HG03045 (cell line): Measurements from ENCODE around the gene FBXW5.

Experiments used
- ATAC-seq: cut with Tn5 transposase; IDR thresholded peaks from one replicate; pipeline ENCODE4 v1.9.1; 2021; ENCODE audit warnings: mild to moderate bottlenecking, moderate library complexity; ENCODE audit not compliant: unreplicated experiment

Gene FBXW5, protein sequence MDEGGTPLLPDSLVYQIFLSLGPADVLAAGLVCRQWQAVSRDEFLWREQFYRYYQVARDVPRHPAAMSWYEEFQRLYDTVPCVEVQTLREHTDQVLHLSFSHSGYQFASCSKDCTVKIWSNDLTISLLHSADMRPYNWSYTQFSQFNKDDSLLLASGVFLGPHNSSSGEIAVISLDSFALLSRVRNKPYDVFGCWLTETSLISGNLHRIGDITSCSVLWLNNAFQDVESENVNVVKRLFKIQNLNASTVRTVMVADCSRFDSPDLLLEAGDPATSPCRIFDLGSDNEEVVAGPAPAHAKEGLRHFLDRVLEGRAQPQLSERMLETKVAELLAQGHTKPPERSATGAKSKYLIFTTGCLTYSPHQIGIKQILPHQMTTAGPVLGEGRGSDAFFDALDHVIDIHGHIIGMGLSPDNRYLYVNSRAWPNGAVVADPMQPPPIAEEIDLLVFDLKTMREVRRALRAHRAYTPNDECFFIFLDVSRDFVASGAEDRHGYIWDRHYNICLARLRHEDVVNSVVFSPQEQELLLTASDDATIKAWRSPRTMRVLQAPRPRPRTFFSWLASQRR

DNA sequence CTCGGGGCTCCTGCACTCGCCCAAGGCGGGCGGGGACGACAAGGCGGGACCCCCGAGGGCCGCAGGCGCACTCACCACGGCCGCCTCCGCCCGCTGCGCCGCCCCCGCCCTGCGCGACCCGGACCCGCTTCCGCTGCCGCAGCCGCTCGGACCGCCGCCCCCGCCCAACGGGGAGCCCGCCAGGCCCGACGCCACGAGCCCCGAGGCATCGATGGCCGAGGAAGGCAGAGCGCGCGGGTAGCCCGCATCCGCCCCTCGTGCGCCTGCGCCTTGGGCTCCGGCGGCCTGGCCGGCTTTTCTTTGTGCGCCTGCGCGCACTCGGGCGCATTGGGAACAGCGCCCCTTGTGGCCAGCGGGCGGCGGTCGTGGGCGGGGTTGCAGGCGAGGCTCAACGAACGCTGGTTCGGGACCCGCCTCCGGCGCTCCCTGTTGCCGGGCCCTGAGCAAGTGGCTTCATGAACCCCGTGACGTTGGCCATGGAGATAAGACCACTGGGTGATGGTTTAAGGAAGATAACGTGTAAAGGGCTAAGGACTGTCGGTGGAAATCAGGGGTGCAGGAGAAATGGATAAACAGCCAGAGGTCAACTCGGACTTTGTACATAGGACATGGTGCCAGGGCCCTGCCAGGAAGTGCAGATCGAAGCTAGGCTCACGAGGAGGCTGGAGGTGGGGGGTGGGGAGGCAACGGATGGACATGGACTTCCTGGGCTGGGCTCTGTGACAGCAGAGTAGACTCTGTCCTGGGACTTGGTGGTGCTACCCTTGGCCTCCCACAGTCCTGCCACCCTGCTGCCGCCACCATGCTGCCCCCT is at the start of gene FBXW5, which contains the start of gene C8G:
Gene FBXW5 (minus strand): TSS at position 220 of the 814 bp plus-strand sequence. CDS start 655 bp downstream, outside the sequence.
Gene C8G (plus strand): TSS at position 725 of the 814 bp plus-strand sequence. CDS start 78 bp downstream, at position 803.
- ATAC-seq = peak; percentile 71

DNA sequence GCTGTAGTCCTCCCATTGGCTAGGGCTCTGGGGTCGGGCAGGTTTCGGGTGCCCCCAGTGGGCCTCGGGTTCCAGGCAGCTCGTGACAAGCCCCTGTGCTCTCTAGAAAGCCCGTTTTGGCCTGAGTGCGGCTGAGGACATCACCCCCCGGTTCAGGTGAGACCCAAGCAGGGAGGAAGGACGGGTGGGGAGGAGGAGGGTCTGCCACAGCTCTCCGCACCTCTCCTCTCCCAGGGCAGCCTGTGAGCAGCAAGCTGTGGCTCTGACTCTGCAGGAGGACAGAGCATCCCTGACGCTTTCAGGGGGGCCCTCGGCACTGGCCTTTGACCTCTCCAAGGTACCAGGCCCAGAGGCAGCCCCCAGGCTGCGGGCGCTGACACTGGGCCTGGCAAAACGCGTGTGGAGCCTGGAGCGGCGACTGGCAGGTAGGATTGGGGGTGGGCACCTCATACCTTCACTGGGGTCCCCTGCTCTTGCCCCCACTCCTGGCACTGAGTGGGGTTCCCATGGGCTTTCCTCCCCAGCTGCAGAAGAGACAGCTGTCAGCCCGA is 48.4 kb upstream of the FBXW5 start:
- ATAC-seq = no peak

DNA sequence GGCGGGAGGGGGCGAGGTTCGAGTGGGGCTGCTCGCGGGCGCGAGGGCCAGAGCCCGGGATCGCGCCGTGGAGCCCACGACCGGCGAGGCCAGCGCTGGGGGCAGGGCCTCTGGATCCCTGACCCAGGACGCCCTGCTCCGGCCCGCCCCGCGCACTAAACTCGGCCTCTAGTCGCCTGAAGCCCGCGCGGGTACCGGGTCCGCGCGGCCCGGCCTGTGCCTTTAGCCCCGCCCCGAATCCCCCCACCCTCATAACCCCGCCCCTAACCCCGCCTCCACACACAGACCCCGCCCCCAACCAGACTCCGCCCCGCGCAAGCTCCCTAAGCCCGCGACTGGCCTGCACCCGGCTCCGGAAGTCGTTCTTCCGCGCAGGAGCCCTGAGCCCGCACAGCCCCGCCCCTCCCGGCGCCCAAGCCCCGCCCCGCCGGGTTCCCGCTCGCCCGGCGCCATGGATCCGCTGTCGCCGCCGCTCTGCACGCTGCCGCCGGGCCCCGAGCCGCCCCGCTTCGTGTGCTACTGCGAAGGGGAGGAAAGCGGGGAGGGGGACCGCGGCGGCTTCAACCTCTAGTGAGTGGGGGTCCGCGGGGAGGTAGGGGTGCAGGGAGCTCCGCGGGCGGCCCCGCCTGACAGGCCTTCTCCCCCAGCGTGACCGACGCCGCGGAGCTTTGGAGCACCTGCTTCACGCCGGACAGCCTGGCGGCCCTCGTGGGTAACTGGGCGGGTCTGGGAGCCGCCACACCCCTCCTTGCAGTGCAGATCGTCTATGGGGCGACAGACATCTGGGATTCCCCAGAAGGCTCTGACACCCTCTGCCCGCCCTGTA is 47.7 kb upstream of the FBXW5 start, which contains the start of gene PAXX:
Gene PAXX (plus strand): TSS at position 430 of the 826 bp plus-strand sequence. CDS start 22 bp downstream, at position 452.
- ATAC-seq = peak; percentile 79

DNA sequence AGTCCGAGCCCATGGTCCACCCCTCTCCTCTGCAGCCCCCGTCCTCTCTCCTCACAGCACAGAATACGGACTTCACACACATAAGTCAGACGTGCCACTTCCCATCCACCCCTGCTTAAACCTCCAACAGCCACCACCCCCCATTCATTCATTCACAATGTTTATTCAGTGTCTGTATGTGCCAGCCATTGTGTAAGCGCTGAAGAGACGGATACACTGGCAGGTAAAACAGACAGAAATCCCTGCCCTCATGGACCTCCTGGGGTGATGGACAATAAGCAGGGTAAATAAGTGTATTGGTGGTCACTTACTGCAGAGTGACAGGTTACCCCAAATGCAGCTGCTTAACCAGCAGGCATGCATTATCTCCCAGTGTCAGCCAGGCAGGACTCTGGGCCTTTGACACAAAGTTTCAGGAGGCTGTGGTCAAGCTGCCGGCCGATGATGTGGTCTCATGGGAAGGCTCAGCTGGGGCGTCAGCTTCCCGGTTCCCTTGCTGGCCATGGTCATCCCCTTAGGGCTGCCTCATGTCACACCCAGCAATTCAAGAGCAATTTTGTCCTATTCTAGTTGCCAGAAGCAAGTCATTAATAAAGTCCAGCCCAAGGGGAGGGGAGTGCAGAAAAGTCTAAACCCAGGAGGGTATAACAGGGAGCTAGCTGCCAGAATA is 45.8 kb upstream of the FBXW5 start:
- ATAC-seq = no peak

DNA sequence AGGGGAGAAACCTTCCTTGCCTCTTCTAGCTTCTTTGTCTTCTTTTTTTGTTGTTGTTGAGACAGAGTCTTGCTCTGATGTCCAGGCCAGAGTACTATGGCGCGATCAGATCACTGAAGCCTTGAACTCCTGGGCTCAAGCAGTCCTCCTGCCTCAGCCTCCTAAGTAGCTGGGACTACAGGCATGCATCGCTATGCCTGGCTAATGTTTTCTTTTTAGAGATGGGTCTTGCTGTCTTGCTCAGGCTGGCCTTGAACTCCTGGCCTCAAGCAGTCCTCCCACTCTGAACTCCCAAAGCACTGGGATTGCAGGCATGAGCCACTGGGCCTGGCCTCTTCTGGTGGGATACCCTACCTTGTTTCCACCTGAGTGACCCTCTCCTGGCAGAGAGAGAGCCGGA is 44.3 kb upstream of the FBXW5 start:
- ATAC-seq = no peak

DNA sequence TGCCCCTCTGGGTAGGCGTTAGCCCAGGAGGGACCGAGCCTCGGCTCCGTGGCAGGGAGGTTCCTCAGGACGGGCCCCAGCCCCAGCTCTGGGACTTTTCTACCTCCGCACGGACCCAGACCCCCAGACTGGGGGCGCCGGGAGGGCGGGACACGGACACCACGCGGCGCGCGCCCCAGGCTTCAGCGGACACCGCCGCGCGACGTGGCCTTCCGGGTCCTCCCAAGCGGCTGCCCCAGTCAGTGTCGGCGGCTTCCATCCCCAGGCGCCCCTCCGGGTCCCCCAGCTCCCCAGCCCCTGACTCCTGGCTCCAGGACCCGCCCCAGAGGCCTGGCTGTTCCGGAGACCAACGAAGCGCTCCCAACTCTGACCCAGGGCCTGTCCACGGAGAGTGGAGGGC is 41.3 kb upstream of the FBXW5 start:
- no peak for ATAC-seq

DNA sequence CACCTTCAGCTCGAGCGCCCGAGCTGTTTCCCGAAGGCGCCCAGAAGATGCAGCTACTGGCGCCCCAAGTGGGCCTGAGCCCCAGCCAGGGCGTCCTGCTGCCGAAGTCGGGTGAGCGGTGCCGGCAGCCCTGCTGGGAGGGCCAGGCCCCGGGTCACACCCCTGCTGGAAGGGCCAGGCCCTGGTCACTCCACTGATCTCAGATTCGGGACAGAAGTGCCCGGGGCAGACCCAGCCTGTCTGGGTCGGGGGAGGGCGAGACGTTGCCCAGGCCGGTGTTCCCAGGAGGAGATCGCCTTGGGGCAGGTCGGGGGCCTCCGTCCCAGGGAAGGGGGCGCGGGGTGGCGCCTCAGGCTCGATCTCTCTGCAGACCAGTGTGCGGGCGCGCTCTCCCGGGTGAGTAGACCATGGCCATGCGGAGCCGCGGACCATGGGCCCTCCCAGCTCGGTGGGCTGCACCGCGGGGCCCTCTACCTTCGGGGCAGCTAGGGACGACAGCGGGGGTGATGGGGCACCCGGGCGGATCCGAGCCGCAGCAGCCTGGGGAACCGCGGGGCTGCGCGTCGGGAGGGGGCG is 40.6 kb upstream of the FBXW5 start:
- ATAC-seq = no peak

DNA sequence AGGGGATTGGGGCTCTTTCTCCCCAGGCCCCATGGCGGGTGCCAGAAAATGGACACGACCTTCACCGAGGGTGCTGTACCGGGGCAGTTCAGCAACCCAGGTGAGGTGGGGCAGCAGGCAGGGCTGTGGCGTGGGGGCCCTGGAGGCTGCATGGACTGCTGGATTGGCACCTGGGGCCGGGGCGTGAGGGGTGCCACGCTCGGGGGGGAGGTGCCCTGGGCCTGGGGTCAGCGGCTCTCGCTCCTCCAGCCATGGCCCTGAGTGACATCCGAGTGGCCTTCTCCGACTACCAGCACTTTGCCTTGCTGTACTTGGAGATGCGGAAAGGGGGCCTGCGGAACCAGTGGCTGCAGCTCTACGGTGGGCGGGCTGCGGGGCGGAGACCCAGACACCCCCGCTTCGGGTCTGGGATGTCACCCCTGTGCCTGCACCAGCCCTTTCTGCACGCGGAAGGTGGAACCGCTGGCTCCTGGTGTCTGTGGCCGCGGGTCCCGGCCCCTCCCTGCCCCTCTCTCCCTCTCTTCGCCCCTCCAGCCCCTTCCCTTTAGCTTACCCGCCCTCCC is 40.0 kb upstream of the FBXW5 start:
- no peak for ATAC-seq

DNA sequence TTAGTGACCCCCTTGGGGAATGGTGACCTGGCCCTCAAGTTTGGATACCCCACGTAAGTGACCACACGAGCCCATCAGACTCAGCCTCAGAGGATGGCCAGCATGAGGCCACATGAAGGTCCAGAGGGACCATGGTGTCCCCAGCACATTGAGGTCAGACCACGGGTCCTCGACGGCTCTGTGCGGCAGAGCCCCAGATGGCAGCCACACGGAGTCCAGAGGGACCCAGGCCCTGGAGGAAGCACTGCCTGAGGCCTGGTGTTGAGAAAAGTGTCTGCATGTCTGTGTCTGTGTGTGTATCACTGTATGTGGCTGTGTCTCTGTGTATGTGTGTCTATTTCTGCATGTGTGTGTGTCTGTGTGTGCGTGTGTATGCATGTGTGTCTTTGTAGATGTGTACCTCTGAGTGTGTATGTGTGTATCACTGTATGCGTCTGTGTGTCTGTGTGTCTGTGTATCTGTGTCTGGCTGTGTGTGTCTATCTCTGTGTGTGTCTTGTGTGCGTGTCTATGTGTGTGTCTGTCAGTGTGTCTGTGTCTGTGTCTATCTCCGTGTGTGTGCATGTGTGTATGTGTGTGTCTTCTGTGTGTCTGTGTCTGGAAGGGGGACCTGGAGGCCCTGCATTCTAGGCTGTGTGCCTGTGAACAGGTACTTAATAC is 39.2 kb upstream of the FBXW5 start:
- no peak for ATAC-seq

DNA sequence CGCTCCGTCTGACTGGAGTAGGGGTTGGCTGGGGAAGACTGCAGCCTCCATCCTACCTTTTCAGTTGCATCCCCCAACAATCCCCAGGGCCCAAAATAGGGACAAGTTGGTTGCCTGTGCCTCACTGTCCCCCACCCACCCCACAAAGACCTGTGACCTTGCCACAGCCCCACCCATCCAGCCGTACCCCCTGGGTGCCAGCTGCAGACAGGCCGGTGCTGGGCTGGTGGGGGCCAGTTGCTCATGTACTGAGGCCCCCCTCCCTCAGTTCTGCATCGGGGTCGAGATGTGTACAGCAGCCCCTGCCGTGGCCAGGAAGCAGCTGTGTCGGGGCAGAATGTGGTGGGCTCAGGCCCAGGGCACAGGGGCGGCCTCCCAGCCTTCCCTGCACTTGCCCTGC is 38.6 kb upstream of the FBXW5 start:
- no peak for ATAC-seq

DNA sequence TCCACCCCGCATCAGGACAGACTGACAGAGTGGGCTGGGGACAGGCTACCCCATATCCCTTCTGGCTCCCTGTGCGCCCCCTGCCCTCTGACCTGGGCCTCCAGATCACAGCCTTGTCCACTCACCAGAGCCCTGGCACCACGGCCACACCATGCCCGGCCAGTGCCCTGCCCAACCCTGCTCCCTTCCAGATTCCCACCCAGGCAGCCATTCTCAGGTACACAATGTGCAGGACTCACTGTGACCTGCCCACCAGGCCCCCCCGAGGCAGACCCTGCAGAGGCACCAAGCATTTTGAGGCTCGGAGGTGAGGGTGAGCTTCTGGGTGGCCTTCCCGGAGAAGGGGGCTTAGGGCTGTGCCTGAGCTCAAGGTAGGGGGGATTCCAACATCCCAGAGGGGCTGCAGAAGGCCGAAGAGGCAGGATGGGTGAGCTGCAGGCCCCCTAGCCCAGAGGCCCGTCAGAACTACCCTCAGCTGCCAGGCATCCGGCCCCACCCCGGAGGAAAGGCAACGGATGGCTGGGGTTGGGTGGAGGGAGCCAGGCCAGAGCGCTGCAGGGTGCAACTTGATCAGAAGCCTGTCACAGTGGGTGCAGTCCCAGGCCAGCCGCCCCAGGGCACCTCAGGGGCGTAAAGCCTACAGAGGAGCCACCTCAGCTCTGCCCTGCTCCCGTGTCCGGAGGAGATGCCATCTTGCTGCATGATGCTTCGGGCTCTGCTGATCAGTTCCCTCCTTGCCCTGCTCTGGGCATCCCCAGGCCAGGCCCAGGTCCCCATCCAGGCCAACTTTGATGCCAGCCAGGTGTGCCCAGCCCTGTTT is 37.9 kb upstream of the FBXW5 start, which contains the start of gene LCNL1:
Gene LCNL1 (plus strand): TSS at position 762 of the 820 bp plus-strand sequence. CDS start 594 bp downstream, outside the sequence.
- no peak for ATAC-seq

DNA sequence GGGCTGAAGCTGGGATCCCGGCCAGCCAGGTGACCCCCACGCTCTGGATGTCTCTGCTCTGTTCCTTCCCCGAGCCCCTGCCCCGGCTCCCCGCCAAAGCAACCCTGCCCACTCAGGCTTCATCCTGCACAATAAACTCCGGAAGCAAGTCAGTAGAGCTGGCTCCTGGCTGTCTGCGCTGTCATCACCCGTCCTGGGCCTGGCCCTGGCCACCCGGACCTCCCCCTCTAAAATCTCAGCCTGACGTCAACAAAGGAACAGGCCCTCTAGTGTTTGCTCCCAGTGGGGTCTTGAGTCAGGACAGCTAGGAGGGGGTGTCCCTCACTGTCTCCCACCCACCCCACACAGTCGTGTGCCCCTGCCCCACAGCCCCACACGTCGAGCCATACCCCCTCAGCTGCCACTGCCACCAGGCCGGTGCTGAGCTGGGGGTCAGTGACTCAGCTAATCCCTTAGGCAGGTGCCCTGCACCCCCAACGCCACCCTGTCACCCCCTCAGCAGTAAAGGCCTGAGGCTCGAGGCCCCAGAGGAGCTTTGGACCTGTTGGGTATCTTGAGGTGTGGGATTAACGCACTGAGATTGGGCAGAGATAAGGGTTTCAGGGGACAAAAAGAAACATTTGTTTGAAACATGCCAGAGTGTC is 37.2 kb upstream of the FBXW5 start:
- no peak for ATAC-seq

DNA sequence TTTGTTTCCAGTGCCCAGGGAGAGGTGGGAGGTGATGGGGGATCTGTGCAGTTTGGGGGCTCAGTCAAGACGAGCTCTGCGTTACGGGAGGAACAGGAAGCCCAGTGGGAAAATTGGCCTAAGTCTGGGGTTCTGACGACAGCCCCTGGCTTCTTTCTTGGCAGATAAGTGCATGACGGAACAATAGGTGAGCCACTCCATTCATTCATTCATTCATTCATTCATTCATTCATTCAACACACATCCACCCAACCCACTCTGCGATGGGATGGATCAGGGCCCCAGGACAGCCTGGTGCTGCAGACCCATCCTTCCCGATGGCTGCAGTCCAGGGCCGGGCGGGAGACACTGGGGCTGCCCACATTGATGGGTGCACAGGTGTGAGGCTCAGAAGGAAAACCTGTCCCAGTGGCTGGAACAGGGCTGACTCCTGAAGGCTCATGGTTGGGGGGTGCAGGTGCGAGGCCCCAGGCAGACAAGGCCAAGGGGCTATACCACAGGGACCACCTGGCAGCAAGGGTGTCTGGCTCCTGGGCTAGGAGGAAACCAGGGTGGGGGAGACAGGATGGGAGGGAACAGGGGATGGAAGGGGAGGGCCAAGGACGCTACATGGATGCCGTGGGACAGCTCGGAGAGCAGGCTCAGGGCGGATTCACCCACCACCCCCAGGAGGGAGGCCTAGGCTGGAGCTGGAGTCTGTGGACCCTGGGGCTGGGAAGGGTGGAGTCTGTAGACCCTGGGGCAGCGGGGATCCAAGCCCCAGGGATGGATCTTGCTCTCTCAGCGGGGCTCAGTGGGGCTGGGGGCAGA is 36.3 kb upstream of the FBXW5 start:
- no peak for ATAC-seq

DNA sequence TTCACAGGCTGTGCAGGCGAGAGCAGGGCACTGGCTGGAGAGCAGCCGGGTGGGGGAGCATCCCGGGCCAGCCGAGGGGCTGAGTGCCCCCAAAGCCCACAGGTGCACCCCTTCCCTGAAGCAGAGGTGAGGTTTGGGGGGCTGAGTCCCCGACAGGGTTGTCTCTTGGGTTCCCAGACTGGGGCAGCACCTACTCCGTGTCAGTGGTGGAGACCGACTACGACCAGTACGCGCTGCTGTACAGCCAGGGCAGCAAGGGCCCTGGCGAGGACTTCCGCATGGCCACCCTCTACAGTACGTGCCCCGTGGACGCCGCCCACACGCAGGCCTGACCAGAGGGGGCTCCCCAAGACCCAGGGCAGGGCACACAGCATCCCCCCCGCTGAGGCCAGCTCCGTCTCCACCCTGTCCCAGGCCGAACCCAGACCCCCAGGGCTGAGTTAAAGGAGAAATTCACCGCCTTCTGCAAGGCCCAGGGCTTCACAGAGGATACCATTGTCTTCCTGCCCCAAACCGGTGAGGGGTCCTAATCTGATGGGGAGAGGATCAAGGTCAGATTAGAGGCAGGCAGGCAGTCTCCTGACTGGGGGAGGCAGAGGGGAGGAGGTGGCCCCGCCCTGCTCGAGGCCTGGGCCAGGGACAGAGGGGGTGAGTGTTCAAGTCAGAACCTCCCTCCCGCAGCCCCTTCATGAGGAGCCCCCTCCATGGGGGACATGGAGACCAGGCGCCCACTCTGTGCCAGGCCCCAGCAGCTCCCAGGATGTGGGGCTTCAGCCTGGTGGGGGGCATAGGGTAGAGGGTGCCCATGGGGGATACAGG is 35.4 kb upstream of the FBXW5 start:
- ATAC-seq = no peak

DNA sequence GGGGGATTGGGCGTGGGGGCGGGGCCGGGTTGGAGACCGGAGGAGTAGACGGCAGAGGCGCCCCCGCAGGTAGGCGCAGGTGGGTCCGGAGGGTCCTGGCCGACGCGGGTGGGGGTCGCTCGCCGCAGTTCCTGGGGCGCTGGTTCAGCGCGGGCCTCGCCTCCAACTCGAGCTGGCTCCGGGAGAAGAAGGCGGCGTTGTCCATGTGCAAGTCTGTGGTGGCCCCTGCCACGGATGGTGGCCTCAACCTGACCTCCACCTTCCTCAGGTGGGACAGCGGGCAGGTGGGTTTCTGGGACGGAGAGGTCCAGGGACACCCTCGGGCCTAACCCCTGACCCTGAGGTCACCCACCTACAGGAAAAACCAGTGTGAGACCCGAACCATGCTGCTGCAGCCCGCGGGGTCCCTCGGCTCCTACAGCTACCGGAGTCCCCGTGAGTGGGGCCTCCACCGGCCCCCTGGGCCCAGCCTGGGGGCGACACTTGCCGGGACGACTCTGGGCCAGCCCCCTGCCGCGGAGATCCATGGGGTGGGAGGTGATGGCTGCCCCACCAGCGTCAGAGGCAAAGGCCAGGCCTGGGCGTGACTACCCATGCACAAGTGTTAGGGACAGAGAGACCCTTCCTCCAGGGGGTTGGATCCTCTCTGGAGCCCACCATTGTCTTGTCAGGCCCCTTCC is 34.5 kb upstream of the FBXW5 start:
- ATAC-seq = no peak
